AG09319 (cell line): ENCODE measurements around the gene UBE2H.
"Not testable (repeated sequence)": the region's sequence is repeated elsewhere in the genome, so short reads cannot be mapped to it uniquely, and the experiment has no call there.

ENCODE experiments used
- DNase-seq: peaks from one replicate; pipeline ENCODE4 v3.0.0-alpha.2; 2010; ENCODE audit warnings: low read depth; ENCODE audit errors: extremely low read depth
- TF ChIP-seq, protein P1 (sequence below): IDR thresholded peaks from 2 replicates; pipeline ENCODE4 v1.5.1; 2011; ENCODE audit warnings: low read depth, mild to moderate bottlenecking, inconsistent platforms, low read length, moderate library complexity

The UBE2H gene

DNA sequence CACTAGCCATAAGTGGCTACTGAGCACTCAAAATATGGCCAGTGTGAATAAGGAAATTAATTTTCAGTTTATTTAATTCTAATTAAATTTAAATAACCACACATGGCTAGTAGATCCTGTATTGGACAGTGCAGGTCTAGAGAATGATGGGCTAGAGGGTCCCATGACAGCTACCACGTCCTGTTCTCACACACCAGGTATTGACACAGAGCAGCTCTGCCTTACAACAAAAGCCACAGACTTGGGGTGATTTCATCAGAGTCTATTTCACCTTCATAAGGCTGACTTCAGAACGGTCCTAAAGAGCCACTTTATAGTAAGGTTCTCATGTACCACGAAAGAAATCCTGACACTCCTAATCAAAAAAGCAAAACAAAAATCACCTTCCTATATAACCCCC, 111.3 kb downstream of the UBE2H start:
- DNase-seq: no peak
- TF ChIP-seq, protein P1, sequence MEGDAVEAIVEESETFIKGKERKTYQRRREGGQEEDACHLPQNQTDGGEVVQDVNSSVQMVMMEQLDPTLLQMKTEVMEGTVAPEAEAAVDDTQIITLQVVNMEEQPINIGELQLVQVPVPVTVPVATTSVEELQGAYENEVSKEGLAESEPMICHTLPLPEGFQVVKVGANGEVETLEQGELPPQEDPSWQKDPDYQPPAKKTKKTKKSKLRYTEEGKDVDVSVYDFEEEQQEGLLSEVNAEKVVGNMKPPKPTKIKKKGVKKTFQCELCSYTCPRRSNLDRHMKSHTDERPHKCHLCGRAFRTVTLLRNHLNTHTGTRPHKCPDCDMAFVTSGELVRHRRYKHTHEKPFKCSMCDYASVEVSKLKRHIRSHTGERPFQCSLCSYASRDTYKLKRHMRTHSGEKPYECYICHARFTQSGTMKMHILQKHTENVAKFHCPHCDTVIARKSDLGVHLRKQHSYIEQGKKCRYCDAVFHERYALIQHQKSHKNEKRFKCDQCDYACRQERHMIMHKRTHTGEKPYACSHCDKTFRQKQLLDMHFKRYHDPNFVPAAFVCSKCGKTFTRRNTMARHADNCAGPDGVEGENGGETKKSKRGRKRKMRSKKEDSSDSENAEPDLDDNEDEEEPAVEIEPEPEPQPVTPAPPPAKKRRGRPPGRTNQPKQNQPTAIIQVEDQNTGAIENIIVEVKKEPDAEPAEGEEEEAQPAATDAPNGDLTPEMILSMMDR: no peak

DNA sequence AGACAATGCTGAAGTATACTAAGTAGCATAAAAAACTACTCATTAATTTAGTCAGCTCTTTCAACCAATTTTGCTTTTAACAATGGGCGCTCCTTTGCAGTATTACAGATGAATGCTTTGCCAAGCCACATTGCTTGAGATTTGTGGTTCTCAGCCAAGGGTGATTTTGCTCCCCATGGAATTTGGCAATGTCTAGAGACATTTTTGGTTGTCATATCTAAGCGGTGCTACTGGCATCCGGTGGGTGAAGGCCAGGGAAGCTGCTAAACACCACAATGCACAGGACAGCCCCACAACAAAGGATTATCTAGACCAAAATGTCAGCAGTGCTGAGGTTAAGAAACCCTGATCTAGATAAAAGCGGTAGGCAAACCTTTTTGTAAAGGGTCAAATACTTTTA, 112.0 kb downstream of the UBE2H start:
- no peak for DNase-seq
- TF ChIP-seq, protein P1: no peak

DNA sequence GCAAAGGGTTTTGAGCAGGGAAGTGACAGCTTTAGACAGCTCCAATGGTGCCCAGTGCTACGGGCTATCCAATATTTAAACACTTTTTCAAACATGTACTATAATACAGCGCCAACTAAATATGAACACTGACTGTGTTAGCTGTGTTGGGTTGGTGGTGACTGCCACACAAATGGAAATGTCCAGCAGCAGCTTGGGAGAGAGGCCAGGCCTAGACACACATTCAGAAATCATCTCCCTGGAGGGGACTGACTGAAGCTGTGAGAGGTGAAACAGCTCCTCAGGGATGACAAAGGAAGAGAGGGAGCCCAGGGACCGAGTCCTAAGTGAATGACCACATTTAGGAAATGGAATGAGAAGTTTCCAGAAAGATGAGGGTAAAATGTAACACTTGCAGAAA, 115.8 kb downstream of the UBE2H start:
- TF ChIP-seq, protein P1: no peak
- no peak for DNase-seq

DNA sequence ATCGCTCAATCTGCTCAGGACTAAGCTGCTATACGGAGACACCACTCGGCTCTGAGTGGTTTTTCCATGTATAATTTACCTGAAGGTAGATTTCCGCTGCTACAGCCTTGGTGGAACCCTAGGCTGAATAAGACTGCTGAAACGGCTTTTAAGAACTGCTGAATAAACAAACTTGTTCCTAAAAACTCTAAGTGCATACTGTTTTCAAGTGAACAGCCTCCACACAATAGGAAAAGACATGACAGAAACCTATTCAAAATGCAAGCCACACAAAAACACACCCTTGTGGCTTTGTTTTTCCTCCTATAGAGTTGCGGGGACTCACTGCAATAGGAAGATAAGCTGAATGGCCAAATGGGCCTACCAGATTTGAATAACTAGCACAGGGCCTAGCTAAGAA, 117.2 kb downstream of the UBE2H start:
- TF ChIP-seq, protein P1: no peak
- DNase-seq: no peak

DNA sequence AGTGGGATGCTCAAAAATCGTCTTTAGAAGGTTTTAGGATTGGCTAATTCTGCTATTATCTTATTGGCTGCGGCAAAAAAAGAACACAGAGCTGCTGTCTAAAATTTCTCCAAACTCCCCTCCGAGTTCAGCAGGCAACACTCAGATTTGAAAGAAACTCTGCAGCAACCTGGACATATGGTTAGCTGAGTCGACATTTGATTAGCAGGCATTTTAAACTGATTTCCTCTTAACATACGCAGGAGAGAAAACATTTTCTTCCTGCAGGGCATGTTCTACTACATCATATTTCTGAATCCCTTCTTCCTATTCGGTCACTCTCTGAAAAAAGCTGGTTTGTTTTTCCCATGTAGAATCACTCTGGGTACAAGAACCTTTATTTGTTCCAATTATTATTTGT, 119.4 kb downstream of the UBE2H start:
- DNase-seq: not testable (repeated sequence)

DNA sequence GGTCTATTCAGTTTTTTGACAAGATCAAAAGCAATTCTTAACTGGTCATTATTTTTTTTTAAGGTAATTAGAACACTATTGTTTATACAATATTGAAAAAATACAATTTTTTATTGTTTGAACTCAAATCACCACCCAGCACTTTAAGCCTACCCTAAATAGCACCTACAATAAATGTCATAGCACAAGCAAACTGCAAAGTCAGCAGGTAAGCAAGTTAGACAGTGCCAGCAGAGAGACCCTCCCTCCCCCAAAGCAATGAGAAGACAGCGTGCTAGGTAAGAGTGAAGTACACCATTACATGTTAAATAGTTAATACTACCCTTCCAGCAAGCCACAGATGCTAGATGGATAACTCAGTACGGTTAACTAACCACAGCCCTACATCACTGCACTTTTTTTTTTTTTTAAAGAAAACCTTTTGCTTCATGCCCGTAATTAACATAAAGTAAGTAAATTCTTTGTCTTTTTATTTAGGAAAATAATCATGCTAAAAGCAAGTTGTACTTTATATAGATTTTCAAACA, 120.0 kb downstream of the UBE2H start:
- TF ChIP-seq, protein P1: no peak
- no peak for DNase-seq

DNA sequence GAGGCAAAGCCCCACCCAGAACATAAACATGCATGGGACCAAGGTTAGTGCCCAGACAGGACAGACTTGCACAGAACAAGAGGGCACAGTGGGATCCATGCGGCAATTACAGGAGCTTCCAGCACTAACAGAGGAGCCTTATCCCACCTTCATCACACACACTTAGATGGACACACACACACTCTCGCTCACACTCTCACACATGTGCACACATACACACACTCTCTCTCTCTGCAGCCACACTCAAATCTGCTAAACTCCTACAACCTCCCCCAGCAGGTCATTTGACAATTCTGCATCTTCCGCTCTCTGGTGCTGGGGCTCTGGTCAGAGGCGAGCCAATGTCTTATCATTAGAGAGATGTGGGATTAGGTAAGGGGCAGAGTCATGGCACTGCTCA, 120.5 kb downstream of the UBE2H start:
- DNase-seq: no peak
- TF ChIP-seq, protein P1: no peak

DNA sequence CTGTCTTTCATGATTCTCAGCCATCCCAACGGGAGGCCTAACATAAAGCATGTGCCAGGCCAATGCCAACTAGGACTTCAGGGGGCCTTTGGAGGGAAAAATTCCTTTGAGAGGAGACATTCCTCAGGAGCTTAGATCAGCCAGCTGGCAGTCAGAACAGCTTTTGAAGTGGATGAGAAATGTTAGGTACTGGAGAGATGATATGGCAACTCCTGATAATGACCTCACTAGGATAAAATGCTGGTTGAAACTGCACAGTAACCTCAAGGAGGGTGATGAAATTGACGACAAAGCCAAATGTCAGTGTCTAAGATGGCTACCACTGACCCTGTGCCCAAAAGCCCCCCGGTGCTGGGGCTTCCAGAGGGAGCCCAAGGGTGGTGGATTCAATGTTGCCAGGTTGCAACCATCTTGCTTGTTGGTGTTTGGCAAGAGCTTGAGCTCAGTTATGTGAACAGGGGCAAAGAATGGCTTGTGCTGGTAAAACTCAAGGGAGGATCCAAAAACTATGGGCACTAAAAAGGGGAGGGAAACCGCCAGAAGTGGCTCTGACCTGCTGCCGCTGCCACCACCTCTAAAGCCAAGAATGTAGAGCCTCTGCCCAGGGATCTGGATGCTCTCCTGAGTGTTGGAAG, 121.2 kb downstream of the UBE2H start:
- TF ChIP-seq, protein P1: no peak
- DNase-seq: no peak
